SJSA1 (cell line): Measurements from ENCODE around the gene ACBD6. TPM values are rescaled to one million over a fixed set of nuclear protein-coding genes. Genes with fewer than 3 reads are reported as not detected.
A peak's percentile ranks its signal among the peaks of the same experiment; 100 is the strongest.

ENCODE experiments used
- DNase-seq, 2 experiments: peaks; one replicate each; pipeline ENCODE4 v3.0.0-alpha.2; 2015 to 2020; ENCODE audit warnings: low spot score in 2 of 2, low read depth in 1 of 2
- H3K27ac ChIP-seq: fragments of 250-450 bp; sonication (Bioruptor Pico); 2 replicates; pipeline ENCODE4 v1.5.1; 2020; ENCODE audit warnings: mild to moderate bottlenecking, moderate library complexity
- H3K27me3 ChIP-seq: fragments of 250-450 bp; sonication (Bioruptor Pico); replicated peaks from 2 replicates; pipeline ENCODE4 v1.5.1; 2020; ENCODE audit warnings: mild to moderate bottlenecking, moderate library complexity
- H3K36me3 ChIP-seq: fragments of 250-450 bp; sonication (Bioruptor Pico); 2 replicates; pipeline ENCODE4 v1.5.1; 2020; ENCODE audit warnings: mild to moderate bottlenecking
- H3K4me1 ChIP-seq: fragments of 250-450 bp; sonication (Bioruptor Pico); replicated peaks from 2 replicates; pipeline ENCODE4 v1.6.1; 2021; ENCODE audit warnings: mild to moderate bottlenecking
- H3K4me3 ChIP-seq: fragments of 250-450 bp; sonication (Bioruptor Pico); 2 replicates; pipeline ENCODE4 v1.5.1; 2020; ENCODE audit warnings: mild to moderate bottlenecking
- H3K9me3 ChIP-seq: fragments of 250-450 bp; sonication (Bioruptor Pico); replicated peaks from 2 replicates; pipeline ENCODE4 v1.5.1; 2020; ENCODE audit warnings: mild to moderate bottlenecking
- total RNA-seq: library from RNA; depleted of rRNA; stranded (reverse); fragments of >200 nt; shearing (Covaris generic); gene quantifications from 2 replicates; pipeline ENCODE4 v1.2.3, GENCODE V29; 2014

ACBD6 gene
- total RNA-seq, 1 experiment from 2014 or later = 71.7 TPM

DNA sequence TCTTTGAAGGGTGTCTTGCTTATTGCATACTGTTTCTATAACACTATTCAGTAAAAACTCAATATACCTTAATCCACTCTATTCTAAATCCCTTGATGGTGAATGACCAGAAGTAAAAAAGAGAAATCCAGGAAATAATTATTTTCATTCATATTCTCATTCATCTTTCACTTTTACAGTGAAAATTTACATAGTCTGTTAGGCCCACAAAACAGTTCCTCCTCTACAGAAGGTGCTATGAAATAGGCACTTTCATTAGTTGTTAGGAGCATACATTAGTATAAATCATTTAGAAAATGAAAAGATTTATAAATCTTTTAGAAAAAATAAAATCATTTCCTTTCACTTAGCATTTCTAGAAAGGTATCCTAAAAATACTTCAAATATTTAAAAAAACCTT lies 157.2 kb downstream of the ACBD6 start:
- Histone ChIP-seq H3K4me1 (no peaks in the 10 kb centered on the region; the same call in 1 of the 2 replicates), H3K9me3 (no peaks in the 10 kb centered on the region), H3K4me3 (no peak overlapping the region), H3K27ac (no peak overlapping the region), H3K27me3 (no peaks in the 10 kb centered on the region), H3K36me3 (no peaks in the 10 kb centered on the region)
- no peak for DNase-seq

GRCh38 chr1:180343921-180344769 lies 158.2 kb downstream of the ACBD6 start:
- no peak overlapping the region for H3K4me3 ChIP-seq
- H3K9me3 ChIP-seq = no peaks in the 10 kb centered on the region
- H3K36me3 ChIP-seq = no peaks in the 10 kb centered on the region
- no peak overlapping the region for H3K27ac ChIP-seq
- no peak for DNase-seq
- no peaks in the 10 kb centered on the region for H3K27me3 ChIP-seq
- no peaks in the 10 kb centered on the region; the same call in 1 of the 2 replicates for H3K4me1 ChIP-seq

DNA sequence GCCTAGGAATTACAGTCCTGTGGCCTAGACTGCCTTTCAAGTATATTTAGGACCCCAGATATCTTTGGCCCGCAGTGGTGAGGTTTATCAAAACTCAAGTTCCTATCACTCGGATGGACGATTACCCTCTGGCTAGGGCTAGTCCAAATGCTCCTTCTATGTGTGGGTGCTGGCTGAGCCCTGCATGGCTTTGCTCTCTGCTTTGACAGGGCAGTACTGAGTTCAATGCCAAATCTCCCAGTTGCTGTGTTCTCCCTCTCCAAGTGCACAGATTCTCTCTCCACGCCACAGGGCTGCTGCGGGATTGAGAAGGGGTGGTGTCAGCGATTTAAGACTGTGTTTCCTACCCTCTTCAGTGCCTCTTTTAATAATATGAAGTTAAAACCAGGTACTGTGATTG lies 175.3 kb downstream of the ACBD6 start:
- no peaks in the 10 kb centered on the region for H3K27me3 ChIP-seq
- H3K4me3 ChIP-seq = no peak overlapping the region
- H3K4me1 ChIP-seq = no peaks in the 10 kb centered on the region
- no peak overlapping the region for H3K27ac ChIP-seq
- H3K36me3 ChIP-seq = no peaks in the 10 kb centered on the region
- DNase-seq = no peak
- H3K9me3 ChIP-seq = no peaks in the 10 kb centered on the region; the same call in 1 of the 2 replicates

DNA sequence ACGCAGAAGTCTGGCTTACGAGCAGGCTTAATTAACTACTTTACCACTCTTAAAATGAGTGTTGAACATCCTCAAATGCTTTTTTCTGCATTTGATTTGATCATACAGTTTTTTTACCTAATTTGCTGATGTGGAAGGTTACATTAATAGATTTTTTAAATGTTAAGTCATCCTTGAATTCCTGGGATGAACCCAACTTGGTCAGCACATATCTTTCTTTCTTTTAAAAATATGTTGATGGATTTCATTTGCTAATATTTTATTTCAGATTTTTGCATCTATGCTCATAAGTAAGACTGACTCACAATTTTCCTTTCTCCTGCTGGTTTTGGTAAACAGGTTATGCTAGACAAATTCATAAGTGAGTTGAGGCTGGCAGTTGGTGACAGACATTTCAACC lies 189.5 kb downstream of the ACBD6 start:
- peaks cover 35% of the 10 kb centered on the region for H3K4me1 ChIP-seq
- H3K27ac ChIP-seq = no peak overlapping the region
- DNase-seq = no peak
- H3K36me3 ChIP-seq = no peaks in the 10 kb centered on the region
- H3K27me3 ChIP-seq = no peaks in the 10 kb centered on the region
- no peaks in the 10 kb centered on the region for H3K9me3 ChIP-seq
- no peak overlapping the region for H3K4me3 ChIP-seq

- peak; percentile 69 to 80 for DNase-seq
- Histone ChIP-seq H3K36me3 (no peaks in the 10 kb centered on the region), H3K4me3 (no peak overlapping the region), H3K4me1 (peaks cover 35% of the 10 kb centered on the region), H3K27ac (peak overlapping the region; percentile 54), H3K9me3 (no peaks in the 10 kb centered on the region; the same call in 1 of the 2 replicates), H3K27me3 (no peaks in the 10 kb centered on the region)
These were observed 191.2 kb downstream of the ACBD6 start for GRCh38 chr1:180311011-180311730.

DNA sequence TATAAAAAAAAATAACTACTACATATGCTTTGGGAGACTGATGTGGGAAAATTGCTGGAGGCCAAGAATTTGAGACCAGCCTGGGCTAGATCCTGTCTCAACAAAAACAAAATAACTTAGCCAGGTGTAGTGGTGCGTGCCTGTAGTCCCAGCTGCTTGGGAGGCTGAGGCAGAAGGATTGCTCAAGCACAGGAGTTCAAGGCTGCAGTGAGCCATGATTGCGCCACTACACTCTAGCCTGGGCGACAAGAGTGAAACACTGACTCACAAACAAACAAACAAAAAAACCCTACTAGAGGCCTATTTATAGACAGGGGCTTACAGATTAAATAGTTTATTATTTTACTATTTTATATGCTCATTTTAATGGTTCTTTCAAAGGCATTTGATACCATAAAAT lies 192.3 kb downstream of the ACBD6 start:
- H3K9me3 ChIP-seq = no peaks in the 10 kb centered on the region; the same call in 1 of the 2 replicates
- no peaks in the 10 kb centered on the region for H3K36me3 ChIP-seq
- peaks cover 35% of the 10 kb centered on the region for H3K4me1 ChIP-seq
- H3K4me3 ChIP-seq = no peak overlapping the region
- peak in 1 of 2 experiments; percentile 20 for DNase-seq
- H3K27ac ChIP-seq = peak overlapping the region; percentile 54
- no peaks in the 10 kb centered on the region for H3K27me3 ChIP-seq

DNA sequence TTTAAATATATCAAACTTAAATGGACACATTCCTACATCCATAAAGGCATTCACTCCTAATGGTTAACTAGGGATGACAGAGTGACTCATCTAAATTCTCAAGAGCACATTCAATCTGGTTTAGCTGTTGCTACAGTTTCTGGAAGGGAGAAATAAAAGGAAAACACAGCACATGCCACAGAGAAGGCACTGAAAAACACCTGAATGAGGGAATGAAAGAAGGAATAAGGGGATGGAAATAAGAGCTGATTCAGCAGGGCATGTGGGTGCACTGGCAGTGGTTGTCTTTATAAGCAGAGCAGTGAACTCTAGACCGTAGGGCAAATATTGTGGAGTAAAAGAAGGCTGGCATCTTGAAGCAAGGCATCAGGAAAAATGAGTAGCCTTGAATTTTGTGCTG lies 193.0 kb downstream of the ACBD6 start:
- peak in 1 of 2 experiments; percentile 48 for DNase-seq
- Histone ChIP-seq H3K4me1 (peaks cover 35% of the 10 kb centered on the region), H3K27ac (peak overlapping the region; percentile 54), H3K4me3 (no peak overlapping the region), H3K27me3 (no peaks in the 10 kb centered on the region), H3K9me3 (no peaks in the 10 kb centered on the region; the same call in 1 of the 2 replicates), H3K36me3 (no peaks in the 10 kb centered on the region)

DNA sequence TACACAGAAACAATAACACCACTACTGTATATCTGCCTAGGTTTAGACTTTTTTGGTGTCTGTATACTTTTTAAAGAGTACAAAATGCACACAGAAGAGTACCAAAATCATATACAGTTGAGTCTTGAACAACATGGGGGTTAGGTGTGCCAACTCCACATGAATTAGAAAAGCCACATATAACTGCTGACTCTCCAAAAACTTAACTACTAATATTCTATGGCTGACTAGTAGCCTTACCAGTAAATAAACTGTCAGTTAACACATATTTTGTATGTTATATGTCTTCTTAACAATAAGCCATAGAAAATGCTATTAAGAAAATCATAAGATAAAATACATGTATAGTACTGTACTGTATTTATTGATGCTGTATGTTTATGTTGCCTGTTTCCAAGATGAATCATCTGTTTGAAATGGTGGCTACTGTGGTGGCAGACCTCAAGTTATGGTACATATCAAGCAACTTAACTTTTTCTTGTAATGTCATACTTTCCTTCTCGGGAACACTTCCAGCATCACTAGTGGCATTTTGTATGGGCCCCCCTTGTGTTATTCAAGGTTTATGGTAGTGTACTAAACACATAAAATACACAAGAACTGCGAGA lies 201.1 kb downstream of the ACBD6 start:
- Histone ChIP-seq H3K36me3 (no peaks in the 10 kb centered on the region), H3K4me3 (no peak overlapping the region), H3K9me3 (no peaks in the 10 kb centered on the region; the same call in 1 of the 2 replicates), H3K27ac (peak overlapping the region; percentile 3; the same call in 1 of the 2 replicates), H3K4me1 (peaks cover 9% of the 10 kb centered on the region), H3K27me3 (no peaks in the 10 kb centered on the region)
- DNase-seq = no peak

GRCh38 chr1:180299479-180300221 lies 202.7 kb downstream of the ACBD6 start:
- Histone ChIP-seq H3K27ac (no peak overlapping the region), H3K27me3 (no peaks in the 10 kb centered on the region), H3K4me3 (no peak overlapping the region), H3K9me3 (no peaks in the 10 kb centered on the region), H3K4me1 (peaks cover 9% of the 10 kb centered on the region), H3K36me3 (no peaks in the 10 kb centered on the region)
- no peak for DNase-seq

- no peak for DNase-seq
- H3K36me3 ChIP-seq = no peaks in the 10 kb centered on the region
- H3K9me3 ChIP-seq = no peaks in the 10 kb centered on the region
- H3K4me1 ChIP-seq = peaks cover 3% of the 10 kb centered on the region; the same call in 1 of the 2 replicates
- no peaks in the 10 kb centered on the region for H3K27me3 ChIP-seq
- H3K27ac ChIP-seq = no peak overlapping the region
- H3K4me3 ChIP-seq = no peak overlapping the region
These were observed 206.4 kb downstream of the ACBD6 start for GRCh38 chr1:180295999-180296398.

- H3K27ac ChIP-seq = no peak overlapping the region
- DNase-seq = no peak
- no peaks in the 10 kb centered on the region for H3K27me3 ChIP-seq
- peaks cover 5% of the 10 kb centered on the region; the same call in 1 of the 2 replicates for H3K4me1 ChIP-seq
- no peak overlapping the region for H3K4me3 ChIP-seq
- H3K9me3 ChIP-seq = no peaks in the 10 kb centered on the region
- H3K36me3 ChIP-seq = no peaks in the 10 kb centered on the region
These were observed 207.7 kb downstream of the ACBD6 start for GRCh38 chr1:180294711-180295110.

- H3K27me3 ChIP-seq = no peaks in the 10 kb centered on the region
- peaks cover 5% of the 10 kb centered on the region; the same call in 1 of the 2 replicates for H3K4me1 ChIP-seq
- no peak overlapping the region for H3K4me3 ChIP-seq
- no peak overlapping the region for H3K27ac ChIP-seq
- H3K9me3 ChIP-seq = no peaks in the 10 kb centered on the region
- no peak for DNase-seq
- H3K36me3 ChIP-seq = 0 out of 2 replicates have a peak, but pooled peaks cover 6% of the 10 kb centered on the region
These were observed 211.4 kb downstream of the ACBD6 start for GRCh38 chr1:180291004-180291403.
